K562 (cell line): ENCODE measurements around the gene SELENOO. TPM values are rescaled to one million over a fixed set of nuclear protein-coding genes. Genes with fewer than 3 reads are reported as not detected.

Source experiments
- BHLHE40 ChIP-seq: IDR thresholded peaks from 2 replicates; pipeline ENCODE4 v1.6.1; 2011; ENCODE audit warnings: low read length, improper control_type of control experiment
- CHD2 ChIP-seq: IDR thresholded peaks from 2 replicates; pipeline ENCODE4 v1.6.1; 2011; ENCODE audit warnings: low read depth, low read length
- FOXP4 ChIP-seq: sonication (generic); formaldehyde crosslinking; IDR thresholded peaks from 2 replicates; pipeline ENCODE4 v1.8.0; 2022; ENCODE audit warnings: mild to moderate bottlenecking, missing genetic modification reagents, borderline replicate concordance
- MEF2A ChIP-seq: IDR thresholded peaks from 2 replicates; pipeline ENCODE4 v1.6.1; 2011; ENCODE audit warnings: low read depth, mild to moderate bottlenecking, low read length, moderate library complexity; ENCODE audit not compliant: control insufficient read depth
- PHF21A ChIP-seq: fragments of 450-650 bp; IDR thresholded peaks from 2 replicates; pipeline ENCODE4 v1.6.1; 2017; ENCODE audit warnings: low read depth, borderline replicate concordance
- SIX5 ChIP-seq, 2 experiments: IDR thresholded peaks; 2 replicates each; pipeline ENCODE4 v1.6.1; 2011; ENCODE audit warnings: low read length in 2 of 2, borderline replicate concordance in 1 of 2, low read depth in 1 of 2, mild to moderate bottlenecking in 1 of 2, moderate library complexity in 1 of 2; ENCODE audit not compliant: insufficient read depth in 1 of 2
- YY1 ChIP-seq, 3 experiments: IDR thresholded peaks; 2 replicates each; pipeline ENCODE4 v1.6.1; 2011; ENCODE audit warnings: low read length in 2 of 3, mild to moderate bottlenecking in 2 of 3, moderate library complexity in 2 of 3, borderline replicate concordance in 1 of 3, control low read depth in 1 of 3, low read depth in 1 of 3; ENCODE audit not compliant: insufficient read depth in 3 of 3, insufficient replicate concordance in 2 of 3, control insufficient read depth in 1 of 3, insufficient read length in 1 of 3; ENCODE audit errors: extremely low read depth in 1 of 3
- ZBTB1 ChIP-seq: sonication (generic); formaldehyde crosslinking; IDR thresholded peaks from 2 replicates; pipeline ENCODE4 v1.8.1; 2023; ENCODE audit warnings: missing genetic modification reagents, low read depth, mild to moderate bottlenecking, borderline replicate concordance
- ZBTB11 ChIP-seq, 3 experiments: fragments of 200-800 bp in 1 of 3; fragments of 250-450 bp in 1 of 3; fragments of 450-650 bp in 1 of 3; sonication (Bioruptor Pico) in 1 of 3; sonication (Bioruptor generic) in 1 of 3; formaldehyde crosslinking in 1 of 3; IDR thresholded peaks; 2 replicates each; pipeline versions ENCODE4 v1.6.1 to v1.8.0; 2016 to 2022; ENCODE audit warnings: mild to moderate bottlenecking in 2 of 3, missing genetic modification characterization in 2 of 3, missing compliant biosample characterization in 1 of 3, moderate library complexity in 1 of 3
- ZBTB9 ChIP-seq: fragments of 450-650 bp; formaldehyde crosslinking; IDR thresholded peaks from 2 replicates; pipeline ENCODE4 v1.4.0; 2020; ENCODE audit warnings: mild to moderate bottlenecking, moderate library complexity
- ZNF239 ChIP-seq: fragments of 250-450 bp; sonication (Bioruptor Pico); IDR thresholded peaks from 2 replicates; pipeline ENCODE4 v1.4.0; 2020; ENCODE audit warnings: mild to moderate bottlenecking
- ZNF644 ChIP-seq: fragments of 200-800 bp; sonication (Bioruptor generic); IDR thresholded peaks from 2 replicates; pipeline ENCODE4 v1.6.1; 2016; ENCODE audit warnings: low read depth, missing genetic modification characterization, missing compliant biosample characterization
- ZNF766 ChIP-seq: fragments of 200-800 bp; sonication (Bioruptor generic); conservative IDR thresholded peaks from 2 replicates; pipeline ENCODE4 v1.6.1; 2016; ENCODE audit warnings: missing genetic modification characterization, missing compliant biosample characterization
- polyA plus RNA-seq, 8 experiments: library from polyadenylated mRNA; depleted of rRNA in 4 of 8; stranded (reverse) in 5 of 8; unstranded in 3 of 8; fragments of >200 nt; fragmentation: Nextera tagmentation in 2 of 8; fragmentation: Illumina TruSeq in 1 of 8; extraction: Ambion mirVana in 2 of 8; extraction: Trizol in 1 of 8; gene quantifications; 2 replicates each; pipeline versions ENCODE4 v1.2.1 to v1.2.3, GENCODE V29; 2011 to 2014; ENCODE audit warnings: inconsistent platforms in 1 of 8, missing spikeins in 1 of 8
- total RNA-seq, 7 experiments: library from RNA; depleted of rRNA in 6 of 7; stranded (reverse); fragments of >200 nt in 6 of 7; fragmentation: Illumina TruSeq in 2 of 7; extraction: Trizol in 2 of 7; gene quantifications; 2 replicates each; pipeline versions ENCODE4 v1.2.1 to v1.2.3, GENCODE V29; 2011 to 2021; ENCODE audit warnings: low replicate concordance in 1 of 7
- TF ChIP-seq, protein P1 (sequence below): fragments of 450-650 bp; IDR thresholded peaks from 2 replicates; pipeline ENCODE4 v1.6.1; 2018; ENCODE audit not compliant: partially characterized antibody

SELENOO gene
- total and polyA plus RNA-seq, 9 of the 15 experiments (the other 6 are each of a cell fraction or from before 2014, with no cell fraction given), result 0.37 to 24.9 (median 8.3) TPM

GRCh38 chr22:50190182-50190940 lies 10.4 kb upstream of the SELENOO start (continued):
- TF ChIP-seq ZBTB11 (CRISPR knock-in tag; IDR thresholded peaks at IDR 0.05), result peak in 1 of 3 experiments; percentile 87; a peak in 2 of 6 replicates
- TF ChIP-seq, protein P1, sequence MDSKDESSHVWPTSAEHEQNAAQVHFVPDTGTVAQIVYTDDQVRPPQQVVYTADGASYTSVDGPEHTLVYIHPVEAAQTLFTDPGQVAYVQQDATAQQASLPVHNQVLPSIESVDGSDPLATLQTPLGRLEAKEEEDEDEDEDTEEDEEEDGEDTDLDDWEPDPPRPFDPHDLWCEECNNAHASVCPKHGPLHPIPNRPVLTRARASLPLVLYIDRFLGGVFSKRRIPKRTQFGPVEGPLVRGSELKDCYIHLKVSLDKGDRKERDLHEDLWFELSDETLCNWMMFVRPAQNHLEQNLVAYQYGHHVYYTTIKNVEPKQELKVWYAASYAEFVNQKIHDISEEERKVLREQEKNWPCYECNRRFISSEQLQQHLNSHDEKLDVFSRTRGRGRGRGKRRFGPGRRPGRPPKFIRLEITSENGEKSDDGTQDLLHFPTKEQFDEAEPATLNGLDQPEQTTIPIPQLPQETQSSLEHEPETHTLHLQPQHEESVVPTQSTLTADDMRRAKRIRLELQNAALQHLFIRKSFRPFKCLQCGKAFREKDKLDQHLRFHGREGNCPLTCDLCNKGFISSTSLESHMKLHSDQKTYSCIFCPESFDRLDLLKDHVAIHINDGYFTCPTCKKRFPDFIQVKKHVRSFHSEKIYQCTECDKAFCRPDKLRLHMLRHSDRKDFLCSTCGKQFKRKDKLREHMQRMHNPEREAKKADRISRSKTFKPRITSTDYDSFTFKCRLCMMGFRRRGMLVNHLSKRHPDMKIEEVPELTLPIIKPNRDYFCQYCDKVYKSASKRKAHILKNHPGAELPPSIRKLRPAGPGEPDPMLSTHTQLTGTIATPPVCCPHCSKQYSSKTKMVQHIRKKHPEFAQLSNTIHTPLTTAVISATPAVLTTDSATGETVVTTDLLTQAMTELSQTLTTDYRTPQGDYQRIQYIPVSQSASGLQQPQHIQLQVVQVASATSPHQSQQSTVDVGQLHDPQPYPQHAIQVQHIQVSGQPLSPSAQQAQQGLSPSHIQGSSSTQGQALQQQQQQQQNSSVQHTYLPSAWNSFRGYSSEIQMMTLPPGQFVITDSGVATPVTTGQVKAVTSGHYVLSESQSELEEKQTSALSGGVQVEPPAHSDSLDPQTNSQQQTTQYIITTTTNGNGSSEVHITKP, result peak; percentile 10
- TF ChIP-seq ZBTB1 (CRISPR knock-in tag), result no peak; the same call in 1 of the 2 replicates
- no peak for TF ChIP-seq FOXP4 (CRISPR knock-in tag)
- no peak for TF ChIP-seq PHF21A
- TF ChIP-seq MEF2A, result no peak
- TF ChIP-seq ZNF644 (tag), result no peak
- no peak for TF ChIP-seq BHLHE40
- no peak for TF ChIP-seq ZNF239 (CRISPR knock-in tag)
- no peak for TF ChIP-seq SIX5 (IDR thresholded peaks at IDR 0.05; ENCODE audit: borderline replicate concordance in 1 of 2, insufficient read depth in 1 of 2, low read depth in 1 of 2, low read length in 2 of 2)
- TF ChIP-seq YY1 (IDR thresholded peaks at IDR 0.05; ENCODE audit: borderline replicate concordance in 1 of 3, control insufficient read depth in 1 of 3, extremely low read depth in 1 of 3, insufficient read depth in 3 of 3, insufficient read length in 1 of 3, insufficient replicate concordance in 2 of 3, low read depth in 1 of 3, low read length in 2 of 3), result peak in 1 of 3 experiments; percentile 2
- TF ChIP-seq CHD2, result peak; percentile 58
- no peak for TF ChIP-seq ZBTB9 (CRISPR knock-in tag)
- peak; percentile 62; the same call in 1 of the 2 replicates for TF ChIP-seq ZNF766 (CRISPR knock-in tag)
